Activated CD8-positive, alpha-beta memory T cell treated with anti-CD3 and anti-CD28 coated beads, Interleukin-2, amount 50 U/mL, for 1 hour (primary cell): Measurements from ENCODE around the gene CACNB4.

Experiments
- DNase-seq: peaks from one replicate; pipeline ENCODE4 v3.0.0-alpha.2; 2020; ENCODE audit errors: extremely low read depth

CACNB4 gene

GRCh38 chr2:151975460-151976414 lies 123.1 kb downstream of the CACNB4 start:
- DNase-seq = no peak

GRCh38 chr2:151974988-151975387 lies 123.9 kb downstream of the CACNB4 start:
- no peak for DNase-seq

GRCh38 chr2:151973901-151974199 lies 125.0 kb downstream of the CACNB4 start:
- DNase-seq = no peak

- no peak for DNase-seq
Measured at GRCh38 chr2:151973013-151973900, 125.6 kb downstream of the CACNB4 start.

- no peak for DNase-seq
Measured at GRCh38 chr2:151972241-151973012, 126.4 kb downstream of the CACNB4 start.

- no peak for DNase-seq
Measured at GRCh38 chr2:151971301-151972051, 127.4 kb downstream of the CACNB4 start.

GRCh38 chr2:151968770-151969470 lies 129.9 kb downstream of the CACNB4 start:
- no peak for DNase-seq

GRCh38 chr2:151967829-151968722 lies 130.8 kb downstream of the CACNB4 start:
- no peak for DNase-seq

GRCh38 chr2:151965884-151966283 lies 133.0 kb downstream of the CACNB4 start:
- DNase-seq = no peak

- DNase-seq = no peak
Measured at GRCh38 chr2:151961558-151961957, 137.3 kb downstream of the CACNB4 start.

- DNase-seq = no peak
Measured at GRCh38 chr2:151959238-151959637, 139.6 kb downstream of the CACNB4 start.

GRCh38 chr2:151953467-151953866 lies 145.4 kb downstream of the CACNB4 start:
- no peak for DNase-seq

- no peak for DNase-seq
Measured at GRCh38 chr2:151952691-151953456, 146.0 kb downstream of the CACNB4 start.

GRCh38 chr2:151947813-151948165 lies 151.1 kb downstream of the CACNB4 start:
- no peak for DNase-seq

- no peak for DNase-seq
Measured at GRCh38 chr2:151946899-151947812, 151.7 kb downstream of the CACNB4 start.

GRCh38 chr2:151946250-151946884 lies 152.5 kb downstream of the CACNB4 start:
- DNase-seq = no peak

GRCh38 chr2:151945602-151946001 lies 153.2 kb downstream of the CACNB4 start:
- no peak for DNase-seq
